ENCODE results near the gene COMMD1. TPM values are rescaled to one million over a fixed set of nuclear protein-coding genes. Genes with fewer than 3 reads are reported as not detected.

COMMD1 gene
- total and polyA plus RNA-seq, 2 donors from 2014 or later = 38.5 to 99.4 TPM

DNA sequence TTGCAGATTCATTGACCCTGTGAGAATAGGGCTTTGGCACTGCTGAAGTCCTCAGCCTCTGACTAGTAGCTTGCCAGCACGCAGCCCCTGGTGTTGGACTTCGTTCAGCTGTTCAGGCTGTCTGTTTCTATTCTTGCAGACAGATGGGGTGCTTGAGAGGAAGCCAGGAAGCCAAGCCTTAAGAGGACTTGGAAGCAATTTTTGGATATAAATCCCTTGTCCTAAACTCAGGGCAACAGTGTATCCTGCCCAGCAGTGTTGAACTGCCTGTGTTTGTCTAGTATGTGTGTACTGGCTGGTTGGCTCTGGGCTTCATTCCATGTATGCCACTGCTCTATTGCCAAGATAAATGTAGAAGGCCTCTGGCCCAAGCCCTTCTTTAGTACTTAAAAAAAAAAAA, 108.6 kb downstream of the COMMD1 start:
- Histone ChIP-seq H3K27ac (ENCODE audit: low read depth in 2 of 2, low read length in 2 of 2) (no peak overlapping the region), H3K27me3 (ENCODE audit: control insufficient read depth, insufficient read depth, low read length) (no peaks in the 10 kb centered on the region), H3K9ac (ENCODE audit: low read length in 3 of 3) (no peak overlapping the region), H3K4me3 (ENCODE audit: low read length in 3 of 3) (no peak overlapping the region), H3K4me1 (ENCODE audit: control insufficient read depth in 2 of 3, insufficient read depth in 2 of 3, low read depth in 1 of 3, low read length in 3 of 3) (peaks cover 0 to 16% (median 5%) of the 10 kb centered on the region in 3 donors), H3K36me3 (ENCODE audit: control insufficient read depth in 2 of 3, insufficient read depth in 3 of 3, low read length in 3 of 3) (no peaks in the 10 kb centered on the region), H3K9me3 (ENCODE audit: control insufficient read depth in 2 of 3, insufficient read depth in 1 of 3, low read length in 3 of 3) (no peaks in the 10 kb centered on the region)
- intact Hi-C loops (cut with DNase I) = no loop called here
- FAIRE-seq (no peak), DNase-seq (peak in 4 of 5 donors; percentile 42 to 79 (median 72))
- TF ChIP-seq, protein P1, sequence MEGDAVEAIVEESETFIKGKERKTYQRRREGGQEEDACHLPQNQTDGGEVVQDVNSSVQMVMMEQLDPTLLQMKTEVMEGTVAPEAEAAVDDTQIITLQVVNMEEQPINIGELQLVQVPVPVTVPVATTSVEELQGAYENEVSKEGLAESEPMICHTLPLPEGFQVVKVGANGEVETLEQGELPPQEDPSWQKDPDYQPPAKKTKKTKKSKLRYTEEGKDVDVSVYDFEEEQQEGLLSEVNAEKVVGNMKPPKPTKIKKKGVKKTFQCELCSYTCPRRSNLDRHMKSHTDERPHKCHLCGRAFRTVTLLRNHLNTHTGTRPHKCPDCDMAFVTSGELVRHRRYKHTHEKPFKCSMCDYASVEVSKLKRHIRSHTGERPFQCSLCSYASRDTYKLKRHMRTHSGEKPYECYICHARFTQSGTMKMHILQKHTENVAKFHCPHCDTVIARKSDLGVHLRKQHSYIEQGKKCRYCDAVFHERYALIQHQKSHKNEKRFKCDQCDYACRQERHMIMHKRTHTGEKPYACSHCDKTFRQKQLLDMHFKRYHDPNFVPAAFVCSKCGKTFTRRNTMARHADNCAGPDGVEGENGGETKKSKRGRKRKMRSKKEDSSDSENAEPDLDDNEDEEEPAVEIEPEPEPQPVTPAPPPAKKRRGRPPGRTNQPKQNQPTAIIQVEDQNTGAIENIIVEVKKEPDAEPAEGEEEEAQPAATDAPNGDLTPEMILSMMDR (IDR thresholded peaks at IDR 0.05; ENCODE audit: borderline replicate concordance, extremely low read depth, insufficient read depth) = peak; percentile 41

DNA sequence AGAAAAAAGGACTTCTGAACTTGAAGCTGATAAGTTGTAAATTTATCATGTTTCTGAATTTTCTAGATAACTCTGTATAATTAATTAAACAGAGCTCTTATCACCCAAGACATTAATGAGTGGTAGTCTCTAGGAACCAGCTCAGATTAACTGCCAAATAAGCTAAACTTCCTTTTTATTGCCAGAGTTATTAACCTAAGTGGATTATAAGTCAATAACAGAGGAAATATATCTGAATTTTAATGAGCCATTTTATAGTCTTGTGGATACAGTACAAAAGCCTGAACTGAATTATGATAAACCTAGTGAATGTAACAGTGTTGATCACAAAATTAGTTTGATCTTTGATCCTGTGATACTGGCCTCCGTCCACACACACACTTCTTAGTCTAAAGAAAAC, 111.5 kb downstream of the COMMD1 start:
- H3K4me3 ChIP-seq (ENCODE audit: low read length in 3 of 3) = no peak overlapping the region
- FAIRE-seq (no peak), DNase-seq (peak in 2 of 5 donors; percentile 17 to 45)
- no peak overlapping the region for H3K27ac ChIP-seq (ENCODE audit: low read depth in 2 of 2, low read length in 2 of 2)
- no peak overlapping the region for H3K9ac ChIP-seq (ENCODE audit: low read length in 3 of 3)
- no peaks in the 10 kb centered on the region for H3K9me3 ChIP-seq (ENCODE audit: control insufficient read depth in 2 of 3, insufficient read depth in 1 of 3, low read length in 3 of 3)
- TF ChIP-seq, protein P1 (IDR thresholded peaks at IDR 0.05; ENCODE audit: borderline replicate concordance, extremely low read depth, insufficient read depth) = no peak
- H3K27me3 ChIP-seq (ENCODE audit: control insufficient read depth, insufficient read depth, low read length) = no peaks in the 10 kb centered on the region
- intact Hi-C loops (cut with DNase I) = no loop called here
- no peaks in the 10 kb centered on the region for H3K36me3 ChIP-seq (ENCODE audit: control insufficient read depth in 2 of 3, insufficient read depth in 3 of 3, low read length in 3 of 3)
- H3K4me1 ChIP-seq (ENCODE audit: control insufficient read depth in 2 of 3, insufficient read depth in 2 of 3, low read depth in 1 of 3, low read length in 3 of 3) = peaks cover 0 to 5% (median 0%) of the 10 kb centered on the region in 3 donors

DNA sequence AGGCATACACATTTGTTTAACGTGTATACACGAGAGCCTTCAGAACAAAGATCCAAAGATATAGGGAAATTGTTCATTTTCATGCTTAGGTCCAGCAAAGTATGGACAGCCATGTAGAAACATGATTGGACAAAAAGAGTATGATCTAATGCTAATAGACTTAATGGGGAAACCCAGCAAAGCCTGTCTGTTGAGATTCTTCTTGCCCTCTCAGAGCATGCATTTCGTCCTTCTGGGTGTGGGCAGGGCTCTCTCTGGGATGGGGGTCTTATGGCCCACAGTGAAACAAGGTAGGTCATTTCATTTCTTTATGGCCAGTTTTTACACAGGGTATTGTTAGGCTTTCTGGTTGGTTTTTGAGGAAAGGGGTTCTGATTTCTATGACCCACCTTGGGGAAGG, 124.4 kb downstream of the COMMD1 start:
- Histone ChIP-seq H3K4me3 (ENCODE audit: low read length in 3 of 3) (no peak overlapping the region), H3K4me1 (ENCODE audit: control insufficient read depth in 2 of 3, insufficient read depth in 2 of 3, low read depth in 1 of 3, low read length in 3 of 3) (no peaks in the 10 kb centered on the region), H3K27ac (ENCODE audit: low read depth in 2 of 2, low read length in 2 of 2) (no peak overlapping the region), H3K36me3 (ENCODE audit: control insufficient read depth in 2 of 3, insufficient read depth in 3 of 3, low read length in 3 of 3) (no peaks in the 10 kb centered on the region), H3K27me3 (ENCODE audit: control insufficient read depth, insufficient read depth, low read length) (no peaks in the 10 kb centered on the region), H3K9ac (ENCODE audit: low read length in 3 of 3) (no peak overlapping the region), H3K9me3 (ENCODE audit: control insufficient read depth in 2 of 3, insufficient read depth in 1 of 3, low read length in 3 of 3) (no peaks in the 10 kb centered on the region)
- TF ChIP-seq, protein P1 (IDR thresholded peaks at IDR 0.05; ENCODE audit: borderline replicate concordance, extremely low read depth, insufficient read depth) = no peak
- FAIRE-seq (no peak), DNase-seq (no peak)
- intact Hi-C loops (cut with DNase I) = no loop called here

DNA sequence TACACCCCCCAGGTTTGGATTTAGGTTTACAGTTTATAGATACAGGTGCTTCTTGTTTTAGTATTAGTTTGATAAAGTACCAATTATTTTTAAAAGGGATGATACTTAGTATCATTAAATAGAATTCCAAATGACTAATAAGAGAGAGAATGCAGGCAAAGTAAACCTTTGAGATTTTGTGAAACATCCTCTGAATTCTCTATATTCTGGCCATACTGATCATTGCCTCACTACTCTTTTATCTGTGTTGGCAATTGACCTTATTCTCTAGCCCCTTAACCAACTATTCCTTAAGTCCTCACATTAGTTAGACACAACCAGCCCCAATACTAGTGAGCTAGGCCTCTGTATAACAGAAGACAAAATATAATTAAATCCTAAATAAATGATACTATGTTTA, 125.4 kb downstream of the COMMD1 start:
- no peak overlapping the region for H3K4me3 ChIP-seq (ENCODE audit: low read length in 3 of 3)
- no peak for FAIRE-seq
- H3K27me3 ChIP-seq (ENCODE audit: control insufficient read depth, insufficient read depth, low read length) = no peaks in the 10 kb centered on the region
- H3K36me3 ChIP-seq (ENCODE audit: control insufficient read depth in 2 of 3, insufficient read depth in 3 of 3, low read length in 3 of 3) = no peaks in the 10 kb centered on the region
- DNase-seq = no peak
- H3K4me1 ChIP-seq (ENCODE audit: control insufficient read depth in 2 of 3, insufficient read depth in 2 of 3, low read depth in 1 of 3, low read length in 3 of 3) = no peaks in the 10 kb centered on the region
- H3K9me3 ChIP-seq (ENCODE audit: control insufficient read depth in 2 of 3, insufficient read depth in 1 of 3, low read length in 3 of 3) = no peaks in the 10 kb centered on the region
- no peak overlapping the region for H3K9ac ChIP-seq (ENCODE audit: low read length in 3 of 3)
- intact Hi-C loops (cut with DNase I) = no loop called here
- TF ChIP-seq, protein P1 (IDR thresholded peaks at IDR 0.05; ENCODE audit: borderline replicate concordance, extremely low read depth, insufficient read depth) = no peak
- H3K27ac ChIP-seq (ENCODE audit: low read depth in 2 of 2, low read length in 2 of 2) = no peak overlapping the region

Data from kidney (tissue), 14 donors.